C4-2B (cell line): Measurements from ENCODE around the gene LMBR1.
"Not testable (repeated sequence)": the region's sequence is repeated elsewhere in the genome, so short reads cannot be mapped to it uniquely, and the experiment has no call there.

ENCODE experiments used
- H3K27ac ChIP-seq: fragments of 450-650 bp; 2 replicates; pipeline ENCODE4 v1.5.1; 2017
- ZFX ChIP-seq: fragments of 450-650 bp; IDR thresholded peaks from 2 replicates; pipeline ENCODE4 v1.6.1; 2017
- TF ChIP-seq, protein P1 (sequence below): fragments of 450-650 bp; conservative IDR thresholded peaks from 2 replicates; pipeline ENCODE4 v1.5.1; 2017; ENCODE audit warnings: mild to moderate bottlenecking

The LMBR1 gene

GRCh38 chr7:156820445-156821063 is 72.4 kb downstream of the LMBR1 start:
- TF ChIP-seq, protein P1, sequence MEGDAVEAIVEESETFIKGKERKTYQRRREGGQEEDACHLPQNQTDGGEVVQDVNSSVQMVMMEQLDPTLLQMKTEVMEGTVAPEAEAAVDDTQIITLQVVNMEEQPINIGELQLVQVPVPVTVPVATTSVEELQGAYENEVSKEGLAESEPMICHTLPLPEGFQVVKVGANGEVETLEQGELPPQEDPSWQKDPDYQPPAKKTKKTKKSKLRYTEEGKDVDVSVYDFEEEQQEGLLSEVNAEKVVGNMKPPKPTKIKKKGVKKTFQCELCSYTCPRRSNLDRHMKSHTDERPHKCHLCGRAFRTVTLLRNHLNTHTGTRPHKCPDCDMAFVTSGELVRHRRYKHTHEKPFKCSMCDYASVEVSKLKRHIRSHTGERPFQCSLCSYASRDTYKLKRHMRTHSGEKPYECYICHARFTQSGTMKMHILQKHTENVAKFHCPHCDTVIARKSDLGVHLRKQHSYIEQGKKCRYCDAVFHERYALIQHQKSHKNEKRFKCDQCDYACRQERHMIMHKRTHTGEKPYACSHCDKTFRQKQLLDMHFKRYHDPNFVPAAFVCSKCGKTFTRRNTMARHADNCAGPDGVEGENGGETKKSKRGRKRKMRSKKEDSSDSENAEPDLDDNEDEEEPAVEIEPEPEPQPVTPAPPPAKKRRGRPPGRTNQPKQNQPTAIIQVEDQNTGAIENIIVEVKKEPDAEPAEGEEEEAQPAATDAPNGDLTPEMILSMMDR = peak; percentile 55
- no peak for TF ChIP-seq ZFX
- H3K27ac ChIP-seq = no peak overlapping the region

DNA sequence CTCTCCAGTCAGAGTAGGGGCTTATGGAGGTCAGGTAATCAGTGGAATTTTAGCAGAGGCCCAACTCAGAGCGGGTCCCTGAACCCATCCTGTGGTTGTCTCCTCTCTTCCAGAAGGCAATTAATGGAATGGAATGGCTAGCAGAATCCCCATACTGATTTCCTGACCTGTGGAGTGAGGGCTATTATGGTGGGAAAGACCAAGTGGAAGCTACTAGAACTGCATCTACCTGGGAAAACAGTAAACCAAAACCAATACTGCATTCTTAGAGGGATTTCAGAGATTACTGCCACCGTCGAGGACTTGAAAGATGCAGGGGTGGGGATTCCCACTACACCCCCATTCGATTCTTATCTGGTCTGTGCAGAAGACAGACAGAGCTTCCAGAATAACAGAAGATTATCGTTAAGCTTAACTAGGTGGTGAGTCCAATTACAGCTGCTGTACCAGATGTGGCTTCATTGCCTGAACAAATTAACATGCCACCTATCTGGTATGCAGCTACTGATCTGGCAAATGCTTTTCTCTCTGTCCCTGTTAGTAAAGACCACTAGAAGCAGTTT is 73.2 kb downstream of the LMBR1 start:
- no peak overlapping the region for H3K27ac ChIP-seq
- no peak for TF ChIP-seq ZFX
- TF ChIP-seq, protein P1 = no peak

DNA sequence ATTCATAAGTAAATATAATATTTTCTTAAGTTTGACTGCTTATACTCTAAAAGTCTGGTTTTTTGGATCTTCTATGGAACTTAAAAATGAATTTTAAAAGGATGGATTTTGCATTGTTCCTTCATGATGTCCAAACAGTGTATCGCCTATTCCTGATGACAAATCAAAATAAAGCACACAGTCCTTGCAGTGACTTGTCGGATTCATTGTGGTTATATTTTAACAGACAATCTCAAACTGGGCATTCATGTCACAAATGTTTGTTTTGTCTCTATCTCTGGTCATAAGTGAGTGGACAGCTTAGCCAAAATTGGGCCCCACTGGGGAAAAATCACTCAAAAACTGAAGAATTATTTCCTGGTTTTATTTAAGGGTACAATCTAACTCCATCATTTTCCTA is 74.8 kb downstream of the LMBR1 start:
- H3K27ac ChIP-seq = no peak overlapping the region

DNA sequence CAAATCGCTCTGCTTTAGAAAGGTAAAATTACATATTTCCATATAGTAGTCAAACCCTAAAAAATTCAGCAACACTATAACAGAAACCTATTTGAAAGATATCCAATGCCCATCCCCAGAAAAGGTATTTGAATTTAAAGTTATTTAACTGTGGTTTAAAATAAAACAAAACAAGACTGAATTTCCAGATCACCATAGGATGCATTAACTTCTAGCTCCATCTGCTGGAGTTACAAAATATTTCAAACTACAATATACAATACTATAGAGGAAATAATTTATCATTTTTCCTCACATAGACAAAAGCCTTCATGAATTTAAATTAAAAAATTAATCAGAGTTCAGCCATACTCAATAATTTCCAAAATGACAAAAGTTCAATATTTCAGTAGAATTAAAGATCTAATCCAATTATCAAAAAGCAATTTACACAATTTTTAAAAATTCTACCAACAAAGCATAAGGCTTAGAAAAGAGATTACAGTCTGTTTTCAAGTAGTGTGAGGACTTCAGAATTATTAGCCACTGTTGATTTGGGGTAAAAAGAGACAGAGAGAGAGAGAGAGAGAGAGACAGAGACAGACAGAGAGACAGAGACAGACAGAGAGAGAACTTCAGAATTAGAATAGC is 75.9 kb downstream of the LMBR1 start:
- H3K27ac ChIP-seq = no peak overlapping the region
- TF ChIP-seq, protein P1 = peak; percentile 88
- no peak for TF ChIP-seq ZFX

More for the DNA sequence above, 74.8 kb downstream of the LMBR1 start:
- no peak for TF ChIP-seq ZFX
- TF ChIP-seq, protein P1 = no peak

DNA sequence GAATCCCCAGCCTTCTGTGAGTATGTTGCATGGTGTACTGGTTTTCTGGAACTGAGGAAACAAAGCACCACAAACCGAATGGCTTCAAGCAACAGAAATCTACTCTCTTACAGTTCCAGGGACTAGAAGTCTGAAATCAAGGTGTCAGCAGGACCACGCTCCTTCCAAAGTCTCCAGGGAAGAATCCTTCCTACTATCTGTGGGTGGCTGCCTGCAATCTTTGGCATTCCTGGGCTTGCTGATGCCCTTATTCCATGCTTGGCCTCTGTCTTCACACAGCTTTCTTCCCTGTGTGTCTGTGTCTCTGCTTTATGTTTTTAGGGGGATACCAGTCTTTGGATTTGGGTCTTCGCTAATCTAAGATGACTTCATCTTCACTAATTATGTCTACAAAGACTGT is 81.3 kb downstream of the LMBR1 start:
- TF ChIP-seq, protein P1 = no peak
- no peak for TF ChIP-seq ZFX
- H3K27ac ChIP-seq = no peak overlapping the region

- not testable (repeated sequence) for H3K27ac ChIP-seq
Measured at GRCh38 chr7:156803656-156804055, 89.3 kb downstream of the LMBR1 start.

- TF ChIP-seq, protein P1 = no peak
- TF ChIP-seq ZFX = no peak
- H3K27ac ChIP-seq = no peak overlapping the region
Measured at GRCh38 chr7:156802214-156802613, 90.8 kb downstream of the LMBR1 start.
